ENCODE data around the gene TREH.
"Not testable (repeated sequence)": the region's sequence is repeated elsewhere in the genome, so short reads cannot be mapped to it uniquely, and the experiment has no call there.

Gene TREH

DNA sequence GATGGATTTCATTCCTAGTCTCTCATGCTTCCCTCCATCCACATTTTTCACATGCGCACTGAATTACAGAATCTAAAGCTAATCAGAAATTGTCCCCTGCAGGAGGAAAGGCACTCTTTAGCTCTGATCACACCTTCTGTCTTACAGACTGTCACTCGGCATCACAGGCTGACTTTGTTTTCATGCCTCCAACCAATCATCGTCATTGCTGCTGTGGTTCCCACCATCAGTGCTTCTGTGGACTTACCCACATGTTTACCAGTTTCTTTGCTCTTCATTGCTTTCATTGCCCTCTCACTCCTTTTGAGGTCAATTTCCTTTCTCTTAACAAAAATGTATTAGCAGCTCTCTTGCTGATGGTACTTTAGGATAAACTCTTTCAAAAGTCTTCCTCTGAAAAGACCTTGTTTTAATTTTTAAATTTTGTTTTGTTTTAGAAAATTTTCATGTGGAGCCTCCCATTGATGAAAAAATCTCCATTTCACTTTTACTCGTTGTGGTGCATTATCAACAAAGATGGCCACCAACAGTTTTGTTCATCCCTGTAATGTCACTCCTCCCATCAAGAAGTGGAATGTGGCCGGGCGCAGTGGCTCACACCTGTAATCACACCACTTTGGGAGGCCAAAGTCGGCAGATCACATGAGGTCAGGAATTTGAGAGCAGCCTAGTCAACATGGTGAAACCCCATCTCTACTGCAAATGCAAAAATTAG, 20.2 kb upstream of the TREH start:
- peak in 2 of 3 donors; percentile 33 to 35 for DNase-seq (ENCODE audit: low read depth in 3 of 3, low spot score in 1 of 3)

DNA sequence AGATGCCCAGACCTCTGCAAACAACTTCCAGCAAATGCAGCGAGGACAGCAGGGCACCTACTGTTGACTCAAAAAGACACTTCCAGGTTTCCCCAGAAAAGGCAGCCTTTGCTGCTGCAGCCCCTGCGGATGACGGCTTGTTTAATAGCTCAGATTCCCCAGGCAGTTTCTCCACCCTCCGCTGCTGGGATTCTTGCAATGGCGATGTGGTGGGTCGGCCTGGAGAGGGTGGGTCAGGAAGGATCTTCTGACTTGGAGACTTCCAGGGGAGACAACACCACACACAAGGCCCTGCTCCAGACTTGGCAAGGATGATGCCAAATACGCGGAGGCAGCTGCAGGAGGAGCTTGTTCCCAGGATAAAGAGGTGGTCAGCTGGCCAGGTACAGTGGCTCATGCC, 17.9 kb upstream of the TREH start:
- no peak for DNase-seq (ENCODE audit: low read depth in 3 of 3, low spot score in 1 of 3)

DNA sequence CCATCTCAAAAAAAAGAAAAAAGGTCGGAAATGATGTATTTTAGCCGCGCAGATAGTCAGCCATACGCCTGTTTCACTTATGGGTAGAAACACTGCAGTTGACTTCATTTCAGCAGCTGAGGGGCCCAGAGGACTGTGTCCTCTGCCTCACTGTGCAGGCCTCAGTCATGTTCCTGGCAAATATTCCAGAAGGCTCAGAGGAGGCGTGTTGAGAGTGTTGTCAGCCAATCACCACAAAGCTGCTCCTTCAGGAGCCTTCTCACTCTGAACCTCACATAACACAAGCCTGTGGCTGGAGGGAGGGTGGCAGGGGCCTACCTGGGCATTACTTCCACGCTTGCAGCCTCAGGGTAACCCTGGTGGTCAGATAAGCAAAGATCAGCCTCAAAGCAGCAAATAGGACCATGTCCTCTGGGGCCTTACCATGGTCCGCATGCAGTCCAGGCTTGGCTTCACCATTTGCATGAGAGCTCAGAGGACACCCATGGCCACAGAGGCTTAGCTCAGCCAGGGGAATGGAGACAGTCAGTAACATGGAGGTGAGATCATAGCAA, 17.3 kb upstream of the TREH start:
- no peak for DNase-seq (ENCODE audit: low read depth in 3 of 3, low spot score in 1 of 3)

DNA sequence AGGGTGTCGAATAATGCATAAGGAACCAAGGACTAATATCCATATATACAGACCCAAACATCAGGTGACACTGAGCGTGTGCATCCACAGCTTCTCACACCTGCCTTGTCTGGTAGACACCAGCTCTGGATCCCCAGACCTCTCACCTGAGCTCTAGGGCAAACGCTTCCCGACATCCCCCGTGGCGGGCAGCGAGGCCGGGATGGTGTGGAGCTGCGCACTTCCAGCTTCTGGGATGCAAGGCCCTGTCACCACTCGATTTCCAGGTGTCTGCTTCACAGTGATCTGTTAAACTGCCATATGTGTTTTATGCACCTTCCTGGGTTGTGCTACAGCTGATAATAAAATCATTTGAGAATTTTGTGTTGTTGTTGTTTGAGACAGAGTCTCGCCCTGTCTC, 15.3 kb upstream of the TREH start:
- no peak for DNase-seq (ENCODE audit: low read depth in 3 of 3, low spot score in 1 of 3)

DNA sequence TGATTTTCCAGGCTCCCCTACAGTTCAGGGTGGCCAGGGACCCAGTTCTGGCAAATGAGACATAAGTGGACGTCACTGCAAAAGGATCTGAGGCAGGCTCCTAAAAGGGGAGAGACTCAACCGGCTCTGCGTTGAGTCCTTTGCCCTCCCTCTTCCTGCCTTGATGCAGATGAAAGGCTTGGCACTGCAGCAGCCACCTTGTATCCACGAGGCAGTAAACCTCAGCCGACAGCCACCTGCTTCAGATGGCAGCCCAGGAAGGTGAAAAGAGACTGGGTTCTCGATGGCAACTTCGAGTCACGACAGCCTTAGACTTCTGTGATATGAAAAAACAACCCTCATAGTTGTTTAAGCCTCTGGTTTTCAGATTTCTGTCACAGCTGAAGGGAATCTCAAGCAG, 14.7 kb upstream of the TREH start:
- no peak for DNase-seq (ENCODE audit: low read depth in 3 of 3, low spot score in 1 of 3)

DNA sequence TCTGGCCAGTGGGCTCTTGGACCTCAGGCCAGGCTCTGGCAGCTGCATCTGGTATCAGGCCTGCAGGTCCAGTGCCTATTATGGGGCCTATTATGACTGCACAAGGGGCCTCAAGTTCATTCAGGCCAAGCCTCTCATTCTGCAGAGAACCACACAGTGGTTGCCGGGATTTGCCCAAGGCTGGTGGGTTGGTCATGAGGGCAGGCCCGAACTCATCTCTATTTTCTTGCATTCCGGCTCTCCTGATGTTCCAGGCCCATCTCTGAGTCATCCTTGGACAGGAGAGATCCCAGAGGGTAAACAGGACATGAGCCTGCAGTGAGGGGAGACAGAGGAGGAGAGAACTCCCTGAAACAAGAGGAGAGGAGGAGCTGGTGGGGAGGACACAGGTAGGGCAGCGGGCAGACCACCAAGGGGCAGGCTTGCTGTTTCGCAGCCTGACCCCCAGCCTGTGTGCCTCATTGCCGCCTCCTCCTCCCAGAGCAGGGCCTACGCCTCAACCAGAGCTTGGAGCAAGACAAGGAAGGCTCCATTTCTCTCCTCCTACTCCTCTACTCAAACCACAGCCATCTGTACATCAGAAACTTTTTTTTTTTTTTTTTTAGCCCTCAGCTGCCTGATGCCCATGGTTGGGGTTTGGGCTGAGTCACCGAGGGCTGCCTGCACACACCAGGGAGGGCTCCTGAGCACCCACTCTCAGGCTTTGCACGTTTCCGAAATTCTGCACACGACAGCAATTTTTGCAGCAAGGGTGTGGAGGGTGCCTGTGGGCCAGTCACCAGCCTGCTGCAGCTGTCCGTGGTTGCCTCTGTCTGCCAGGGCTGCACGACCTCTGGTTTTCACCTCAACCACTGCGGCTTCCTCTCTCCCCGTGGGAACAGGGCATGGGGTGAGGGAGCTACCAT, 12.7 kb upstream of the TREH start:
- peak; percentile 31 to 45 (median 44) for DNase-seq (ENCODE audit: low read depth in 3 of 3, low spot score in 1 of 3)

DNA sequence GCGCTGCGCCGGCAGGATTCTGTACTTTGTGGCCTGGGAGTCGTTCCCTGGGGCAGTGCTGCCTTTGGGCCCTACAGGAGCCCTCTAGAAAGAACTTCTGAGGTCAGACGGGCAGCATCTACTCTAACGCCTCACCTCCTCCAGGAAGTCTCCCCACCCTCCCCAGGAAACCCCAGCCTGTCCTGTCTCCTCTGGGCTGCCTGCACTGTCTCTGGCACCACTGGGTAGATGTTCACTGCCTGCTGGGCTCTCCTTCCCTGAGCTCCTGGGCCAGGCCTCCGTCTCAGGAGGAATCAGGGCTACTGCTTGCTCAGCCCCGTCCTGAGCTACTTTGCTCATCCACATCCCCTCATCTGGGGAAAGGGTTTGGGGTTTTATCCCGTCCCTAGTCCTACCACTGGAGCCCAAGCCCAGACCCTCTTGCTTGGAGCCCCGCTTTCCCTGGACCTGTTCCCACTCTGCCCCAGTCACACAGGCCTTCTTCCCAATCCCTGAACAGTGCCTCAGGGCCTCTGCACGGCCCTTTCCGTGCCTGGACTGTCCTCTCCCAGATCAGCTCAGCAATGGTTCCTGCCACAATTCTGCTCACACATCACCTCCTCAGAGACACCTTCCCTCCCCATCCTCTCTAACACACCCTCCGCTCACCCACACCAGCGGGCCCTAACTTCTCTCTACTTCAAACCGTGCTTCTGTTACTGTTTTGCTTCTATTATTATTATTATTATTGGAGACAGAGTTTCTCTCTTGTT, 11.3 kb upstream of the TREH start:
- no peak for DNase-seq (ENCODE audit: low read depth in 3 of 3, low spot score in 1 of 3)

DNA sequence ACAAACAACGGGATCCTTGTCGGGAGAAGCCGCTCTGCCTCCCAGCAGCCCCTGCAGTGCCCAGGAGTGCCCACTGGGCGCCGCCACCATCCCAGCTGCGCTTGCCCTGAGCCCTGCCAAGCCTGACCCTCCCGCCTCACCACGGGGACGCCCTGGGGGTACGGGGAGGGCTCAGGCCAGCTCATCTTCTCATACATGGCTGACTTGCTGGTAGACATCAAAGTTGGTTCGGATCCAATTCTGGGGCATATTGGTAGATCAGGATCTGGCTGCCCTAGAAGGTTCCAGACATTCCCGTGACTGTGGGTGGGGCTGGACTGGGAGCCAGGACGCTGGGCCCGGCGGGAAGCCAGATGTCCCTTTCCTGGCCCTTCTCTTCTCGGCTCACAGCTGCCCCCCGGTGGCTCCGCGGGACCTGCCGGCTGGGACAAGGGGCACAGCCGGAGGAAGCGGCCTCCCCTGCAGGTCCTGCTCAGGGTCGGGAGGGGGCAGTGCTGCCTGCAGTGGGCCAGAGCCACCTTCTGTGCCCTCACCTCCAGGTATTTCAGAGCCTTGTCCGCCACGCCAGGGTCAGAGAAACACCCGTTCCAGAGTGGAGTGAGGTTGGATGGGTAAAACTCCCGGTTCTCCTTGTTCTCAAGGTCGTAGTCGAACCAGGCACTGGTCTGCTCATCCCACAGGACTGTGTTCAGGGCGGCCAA, 10.6 kb upstream of the TREH start:
- DNase-seq (ENCODE audit: low read depth in 3 of 3, low spot score in 1 of 3) = peak; percentile 58 to 71 (median 70)

DNA sequence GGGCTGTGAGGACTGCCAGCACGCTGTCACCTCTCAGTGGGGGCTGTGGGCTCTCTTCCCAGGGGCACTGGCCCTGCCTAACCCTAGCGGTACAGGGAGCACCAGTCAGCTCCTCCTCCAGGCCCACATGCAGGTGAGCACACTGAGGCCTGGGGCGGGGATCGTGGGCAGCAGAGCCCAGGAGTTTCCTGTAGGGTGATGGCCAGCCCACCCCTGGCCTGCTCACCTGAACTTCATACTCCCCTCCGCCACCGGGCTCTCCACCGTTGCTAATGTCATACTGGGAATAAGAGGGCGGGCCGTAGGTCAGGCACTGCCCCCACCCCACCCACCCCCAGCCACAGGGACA, 10.0 kb upstream of the TREH start:
- DNase-seq (ENCODE audit: low read depth in 3 of 3, low spot score in 1 of 3) = no peak

DNA sequence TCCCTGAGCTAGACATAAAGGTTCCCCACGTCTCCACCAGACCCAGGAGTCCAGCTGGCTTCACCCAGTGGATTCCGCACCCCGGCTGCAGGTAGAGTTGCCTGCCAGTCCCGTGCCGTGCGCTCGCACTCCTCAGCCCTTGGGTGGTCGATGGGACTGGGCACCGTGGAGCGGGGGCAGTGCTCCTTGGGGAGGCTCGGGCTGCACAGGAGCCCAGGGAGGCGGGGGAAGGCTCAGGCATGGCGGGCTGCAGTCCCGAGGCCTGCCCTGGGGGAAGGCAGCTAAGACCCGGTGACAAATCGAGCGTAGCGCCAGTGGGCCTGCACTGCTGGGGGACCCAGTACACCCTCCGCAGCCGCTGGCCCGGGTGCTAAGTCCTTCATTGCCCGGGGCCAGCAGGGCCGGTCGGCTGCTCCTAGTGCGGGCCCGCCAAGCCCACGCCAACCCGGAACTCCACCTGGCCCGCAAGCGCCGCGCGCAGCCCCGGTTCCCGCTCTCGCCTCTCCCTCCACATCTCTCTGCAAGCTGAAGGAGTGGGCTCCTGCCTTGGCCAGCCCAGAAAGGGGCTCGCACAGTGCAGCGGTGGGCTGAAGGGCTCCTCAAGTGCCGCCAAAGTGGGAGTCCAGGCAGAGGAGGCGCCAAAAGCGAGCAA, 9.5 kb upstream of the TREH start:
- no peak for DNase-seq (ENCODE audit: low read depth in 3 of 3, low spot score in 1 of 3)

DNA sequence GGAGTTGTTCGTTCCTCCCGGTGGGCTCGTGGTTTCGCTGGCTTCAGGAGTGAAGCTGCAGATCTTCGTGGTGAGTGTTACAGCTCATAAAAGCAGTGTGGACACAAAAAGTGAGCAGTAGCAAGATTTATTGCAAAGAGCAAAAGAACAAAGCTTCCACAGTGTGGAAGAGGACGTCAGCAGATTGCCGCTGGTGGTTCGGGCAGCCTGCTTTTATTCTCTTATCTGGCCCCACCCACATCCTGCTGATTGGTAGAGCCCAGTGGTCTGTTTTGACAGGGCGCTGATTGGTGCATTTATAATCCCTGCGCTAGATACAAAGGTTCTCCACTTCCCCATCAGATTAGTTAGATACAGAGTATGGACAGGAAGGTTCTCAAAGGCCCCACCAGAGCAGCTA, 8.9 kb upstream of the TREH start:
- not testable (repeated sequence) for DNase-seq (ENCODE audit: low read depth in 3 of 3, low spot score in 1 of 3)

DNA sequence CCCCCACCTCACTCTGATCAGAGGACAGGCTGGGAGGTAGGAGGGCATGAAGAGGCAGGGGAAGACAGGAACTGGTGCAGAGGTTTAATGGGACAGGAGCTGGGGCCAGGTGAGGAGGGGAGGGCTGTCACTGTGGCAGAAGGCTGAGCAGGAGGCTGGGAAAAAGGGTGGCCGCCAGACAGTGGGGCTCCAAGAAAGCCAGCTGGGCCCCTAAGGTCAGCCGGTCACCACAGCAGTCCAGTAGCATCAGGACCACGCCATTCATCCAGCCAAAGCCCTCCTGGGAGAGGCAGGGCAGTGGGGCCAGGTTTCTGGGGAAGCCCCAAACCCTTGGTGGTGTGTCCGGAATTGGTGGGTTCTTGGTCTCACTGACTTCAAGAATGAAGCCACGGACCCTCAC, 8.5 kb upstream of the TREH start:
- DNase-seq (ENCODE audit: low read depth in 3 of 3, low spot score in 1 of 3) = no peak

DNA sequence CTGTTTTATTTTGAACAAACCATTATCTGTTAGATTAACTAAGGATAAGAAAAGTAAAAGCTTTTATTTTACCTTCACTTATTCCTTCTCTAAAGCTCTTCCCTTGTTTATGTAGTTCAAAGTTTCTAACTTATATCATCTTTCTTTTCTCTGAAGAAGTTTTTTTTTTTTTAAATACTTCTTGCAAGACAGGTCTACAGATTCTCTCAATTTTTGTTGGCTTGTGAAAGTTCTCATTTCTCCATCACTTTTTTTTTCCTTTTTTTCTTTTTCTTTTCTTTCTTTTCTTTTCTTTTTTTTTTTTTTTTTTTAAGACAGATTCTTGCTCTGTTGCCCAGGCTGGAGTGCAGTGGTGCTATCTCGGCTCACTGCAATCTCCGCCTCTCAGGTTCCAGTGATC, 4.7 kb upstream of the TREH start:
- no peak for DNase-seq (ENCODE audit: low read depth in 3 of 3, low spot score in 1 of 3)

DNA sequence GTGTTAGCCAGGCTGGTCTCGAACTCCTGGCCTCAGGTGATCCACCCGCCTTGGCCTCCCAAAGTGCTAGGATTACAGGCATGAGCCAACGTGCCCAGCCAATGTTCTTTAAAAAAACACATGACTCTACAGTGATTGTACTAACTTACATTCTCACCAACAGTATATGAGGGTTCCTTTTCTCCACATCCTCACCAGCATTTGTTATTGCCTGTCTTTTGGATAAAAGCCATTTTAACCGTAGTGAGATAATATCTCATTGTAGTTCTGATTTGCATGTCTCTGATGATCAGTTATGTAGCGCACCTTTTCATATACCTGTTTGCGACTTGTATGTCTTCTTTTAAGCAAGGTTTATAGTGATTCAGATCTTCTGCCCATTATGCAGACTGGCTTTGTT, 3.5 kb upstream of the TREH start:
- not testable (repeated sequence) for DNase-seq (ENCODE audit: low read depth in 3 of 3, low spot score in 1 of 3)

DNA sequence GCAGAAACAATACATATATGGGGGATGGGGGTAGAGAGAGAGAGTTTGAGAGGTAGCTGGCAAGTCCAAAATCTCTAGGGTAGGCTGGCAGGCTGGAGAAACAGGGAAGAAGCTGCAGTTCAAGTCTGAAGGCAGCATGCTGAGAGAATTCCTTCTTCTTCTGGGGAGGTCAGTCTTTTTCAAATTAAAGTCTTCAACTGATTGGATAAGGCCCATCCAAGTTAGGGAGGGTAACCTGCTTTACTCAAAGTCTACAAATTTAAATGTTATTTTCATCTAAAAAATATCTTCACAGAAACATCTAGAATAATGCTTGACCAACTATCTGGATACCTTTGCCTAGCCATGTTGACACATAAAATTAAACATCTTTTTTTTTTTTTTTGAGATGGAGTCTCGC, 2.9 kb upstream of the TREH start:
- no peak for DNase-seq (ENCODE audit: low read depth in 3 of 3, low spot score in 1 of 3)

DNA sequence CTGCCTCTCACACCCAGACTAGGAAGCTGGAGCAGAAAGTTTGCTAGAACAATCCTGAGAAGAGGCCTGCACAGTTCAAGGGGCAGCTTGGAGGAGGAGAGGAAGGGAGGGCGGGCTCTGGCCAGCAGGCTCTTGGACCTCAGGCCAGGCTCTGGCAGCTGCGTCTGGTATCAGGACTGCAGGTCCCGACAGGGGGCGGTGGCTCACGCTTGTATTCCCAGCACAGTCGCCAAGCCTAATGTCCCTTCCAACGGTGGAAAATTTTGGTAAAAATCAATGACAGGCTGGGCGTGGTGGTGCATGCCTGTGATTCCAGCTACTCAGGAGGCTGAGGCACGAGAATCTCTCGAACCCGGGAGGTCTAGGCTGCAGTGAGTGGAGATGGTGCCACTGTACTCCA, 542 bp downstream of the TREH start:
- not testable (repeated sequence) for DNase-seq (ENCODE audit: low read depth in 3 of 3, low spot score in 1 of 3)

DNA sequence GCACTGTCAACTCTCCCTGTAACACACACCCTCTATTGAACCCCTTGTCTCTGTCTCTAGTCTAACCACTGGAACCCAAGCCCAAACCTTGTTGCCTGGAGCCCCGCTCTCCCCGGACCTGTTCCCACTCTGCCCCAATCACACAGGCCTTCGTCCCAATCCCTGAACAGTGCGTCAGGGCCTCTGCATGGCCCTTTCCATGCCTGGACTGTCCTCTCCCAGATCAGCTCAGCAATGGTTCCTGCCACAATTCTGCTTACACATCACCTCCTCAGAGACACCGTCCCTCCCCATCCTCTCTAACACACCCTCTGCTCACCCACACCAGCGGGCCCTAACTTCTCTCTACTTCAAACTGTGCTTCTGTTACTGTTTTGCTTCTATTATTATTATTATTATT, 1.5 kb downstream of the TREH start:
- DNase-seq (ENCODE audit: low read depth in 3 of 3, low spot score in 1 of 3) = no peak

DNA sequence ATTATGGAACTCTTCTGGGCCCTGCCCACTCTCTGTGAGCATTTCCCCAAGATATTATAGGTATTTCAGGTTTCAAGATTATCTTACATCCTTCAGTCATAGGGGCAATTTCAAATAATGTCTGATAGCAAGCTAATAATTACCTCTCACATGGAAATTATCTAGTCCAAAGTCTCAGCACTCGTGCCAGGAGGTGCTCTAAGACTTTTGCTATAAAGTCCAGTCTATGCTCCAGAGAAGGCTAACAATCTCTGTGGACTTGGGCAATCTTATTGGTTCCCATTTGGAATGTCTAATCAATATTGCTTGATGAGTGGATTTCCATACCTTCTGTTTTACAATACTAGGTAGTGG, 5.4 kb downstream of the TREH start:
- DNase-seq (ENCODE audit: low read depth in 3 of 3, low spot score in 1 of 3) = no peak

DNA sequence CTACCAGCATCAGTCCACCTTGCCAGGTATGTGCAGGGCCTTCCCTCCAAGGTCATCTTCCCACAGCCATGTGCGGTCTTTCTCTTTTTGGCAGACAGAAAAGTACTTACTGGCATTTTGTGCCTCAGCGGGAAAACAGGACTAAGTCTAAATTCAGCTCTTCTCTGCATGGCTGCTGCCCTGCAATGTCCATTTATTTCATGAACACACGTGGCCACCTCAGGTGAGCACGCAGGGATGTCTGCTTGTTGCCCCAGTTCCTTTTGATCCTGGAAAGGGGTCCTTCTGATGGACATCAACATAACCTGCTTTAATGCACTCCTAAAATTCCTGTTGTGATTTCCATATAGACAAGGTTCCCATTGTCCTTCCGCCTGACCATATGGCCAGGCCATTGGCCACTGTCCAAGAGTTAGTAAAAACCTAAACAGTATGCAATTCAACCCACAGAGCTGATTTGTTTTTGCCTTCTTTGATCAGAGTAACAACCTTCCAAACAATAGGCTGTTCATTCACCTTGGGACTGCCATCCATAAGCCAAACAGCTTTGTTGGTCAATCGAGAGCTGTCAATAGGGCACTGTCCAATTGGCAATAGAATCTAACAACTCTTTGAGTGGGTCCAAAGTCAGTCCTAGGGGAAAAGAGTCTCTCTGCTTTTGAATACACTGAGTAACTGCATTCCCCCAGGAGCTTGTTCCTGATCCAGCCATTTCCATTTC, 5.9 kb downstream of the TREH start:
- no peak for DNase-seq (ENCODE audit: low read depth in 3 of 3, low spot score in 1 of 3)

DNA sequence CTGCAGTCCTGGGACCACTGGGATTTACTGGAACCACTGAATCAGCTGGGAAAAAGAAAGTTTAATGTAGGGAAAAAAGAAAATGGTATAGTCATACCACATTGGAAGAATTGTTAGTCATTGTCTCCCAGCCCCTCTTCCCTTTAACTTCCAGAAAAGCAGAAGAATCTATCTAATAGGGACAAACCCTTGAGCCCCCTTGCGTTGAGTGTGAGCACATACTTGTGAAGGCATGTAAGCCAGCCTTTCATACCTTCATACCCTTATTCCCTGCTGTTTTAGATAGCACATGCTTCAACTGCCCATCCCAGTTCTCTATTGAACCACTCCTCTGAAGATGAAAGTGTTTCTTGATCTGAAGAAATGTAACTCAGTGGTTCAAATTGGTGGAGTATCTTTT, 6.6 kb downstream of the TREH start:
- DNase-seq (ENCODE audit: low read depth in 3 of 3, low spot score in 1 of 3) = no peak
